Measurements from ENCODE around the gene GLRA3.
"Not testable (repeated sequence)": the region's sequence is repeated elsewhere in the genome, so short reads cannot be mapped to it uniquely, and the experiment has no call there.

Gene GLRA3

DNA sequence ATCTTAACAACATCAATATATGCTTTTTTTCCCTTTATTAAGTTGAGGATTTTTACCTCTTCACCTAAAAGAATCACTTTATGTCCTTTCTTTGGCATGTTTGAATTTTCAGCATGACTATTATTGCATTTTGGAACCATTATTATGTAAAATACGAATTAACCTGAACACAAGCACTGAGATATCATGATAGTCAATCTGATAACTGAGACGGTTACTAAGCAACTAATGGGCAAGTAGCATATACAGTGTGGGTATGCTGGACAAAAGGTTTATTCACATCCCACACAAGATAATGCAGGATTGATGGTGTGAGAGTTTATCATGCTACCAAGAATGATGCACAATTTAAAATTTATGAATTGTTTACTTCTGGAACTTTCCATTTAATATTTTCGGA lies 24.6 kb upstream of the GLRA3 start:
- no peak for TF ChIP-seq POLR2A (IDR thresholded peaks at IDR 0.05; ENCODE audit: low read depth, low read length)
- no peak for FAIRE-seq

DNA sequence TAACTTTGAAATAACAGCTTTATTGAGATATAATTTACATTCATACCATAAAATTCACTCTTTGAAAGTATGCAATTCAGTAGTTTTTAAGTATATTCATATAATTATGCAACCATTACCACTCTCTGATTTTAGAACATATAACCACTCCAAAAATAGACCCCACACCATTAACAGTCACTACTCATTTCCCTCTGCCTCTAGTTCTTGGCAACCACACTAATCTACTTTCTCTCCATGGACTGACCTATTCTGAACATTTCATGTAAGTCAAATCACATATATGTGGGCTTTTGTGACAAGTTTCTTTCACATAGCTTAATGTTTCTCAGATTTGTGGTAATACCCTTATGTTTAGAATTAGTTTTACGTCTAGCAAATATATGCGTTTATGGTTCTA lies 19.5 kb upstream of the GLRA3 start:
- DNase-seq (ENCODE audit: insufficient read length, low spot score) = no peak
- no peak for FAIRE-seq
- no peak for TF ChIP-seq POLR2A (IDR thresholded peaks at IDR 0.05; ENCODE audit: low read depth, low read length)

More for the DNA sequence above, 24.6 kb upstream of the GLRA3 start:
- DNase-seq (ENCODE audit: insufficient read length, low spot score) = no peak

DNA sequence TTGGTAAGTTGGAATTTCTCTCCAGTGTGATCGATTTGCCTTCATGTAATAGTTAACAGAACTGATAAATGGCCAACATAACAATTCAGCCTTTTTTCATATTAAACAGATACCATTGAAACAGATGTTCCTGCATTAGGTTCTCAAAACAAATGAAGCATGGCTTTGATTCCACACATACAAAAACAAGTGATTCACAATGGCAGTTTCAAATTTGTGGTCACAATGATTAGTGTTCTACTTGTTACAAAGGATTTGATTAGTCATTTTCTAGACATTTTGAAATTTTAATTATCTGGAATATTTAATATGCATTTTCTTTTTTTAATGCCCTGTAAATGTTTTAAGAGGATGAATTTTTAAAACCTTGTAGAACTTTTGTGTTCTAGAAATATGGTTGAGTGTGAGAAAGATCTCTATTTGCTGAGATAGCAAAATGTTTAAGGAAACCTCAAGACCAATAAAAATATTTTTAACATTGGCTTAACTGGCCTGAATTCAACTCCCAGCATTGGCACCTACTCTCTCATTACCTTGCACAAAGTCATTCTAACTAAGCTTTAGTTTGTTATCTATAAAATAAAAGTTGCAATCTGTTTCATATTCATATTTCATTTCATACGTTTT lies 18.9 kb upstream of the GLRA3 start:
- DNase-seq (ENCODE audit: insufficient read length, low spot score) = no peak
- no peak for FAIRE-seq
- TF ChIP-seq POLR2A (IDR thresholded peaks at IDR 0.05; ENCODE audit: low read depth, low read length) = no peak

DNA sequence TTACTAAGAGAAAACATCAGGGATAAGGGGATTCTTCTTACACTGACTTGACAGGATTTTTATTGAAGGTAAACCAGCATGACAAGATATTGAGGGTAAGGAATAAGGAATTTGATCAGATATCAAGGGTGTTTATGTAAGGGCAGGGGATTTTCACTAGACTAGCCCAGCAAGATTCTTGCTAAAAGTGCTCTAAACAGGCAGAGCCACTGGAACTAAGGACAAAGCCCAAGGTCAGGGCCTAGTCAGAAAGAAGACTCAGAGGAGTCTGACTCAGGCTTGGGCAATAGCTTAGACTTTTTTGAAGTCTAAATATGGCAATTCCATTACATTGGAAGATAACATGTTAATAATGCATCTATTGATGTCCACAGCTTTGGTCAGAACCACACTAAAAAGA lies 6.5 kb upstream of the GLRA3 start:
- FAIRE-seq = no peak
- DNase-seq (ENCODE audit: insufficient read length, low spot score) = no peak
- TF ChIP-seq POLR2A (IDR thresholded peaks at IDR 0.05; ENCODE audit: low read depth, low read length) = no peak

DNA sequence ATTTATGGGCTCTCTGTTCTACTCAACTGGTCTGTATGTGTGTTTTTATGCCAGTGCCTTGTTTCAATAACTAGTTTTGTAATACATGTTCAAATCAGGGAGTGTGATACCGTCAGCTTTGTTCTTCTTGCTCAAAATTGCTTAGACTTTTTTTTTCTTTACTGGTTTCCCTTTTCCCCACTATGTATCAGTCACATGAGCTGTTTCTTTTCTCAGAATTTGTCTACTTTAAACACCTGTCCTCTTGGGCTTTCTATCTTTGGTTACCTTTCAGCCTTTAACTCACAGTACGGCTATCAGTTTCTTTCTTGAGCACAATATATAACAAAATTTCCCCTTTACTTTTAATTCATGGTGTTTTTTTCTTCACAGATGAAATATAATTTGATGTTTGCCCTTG lies 5.4 kb upstream of the GLRA3 start:
- FAIRE-seq (no peak), DNase-seq (ENCODE audit: insufficient read length, low spot score) (no peak)
- TF ChIP-seq POLR2A (IDR thresholded peaks at IDR 0.05; ENCODE audit: low read depth, low read length) = no peak

DNA sequence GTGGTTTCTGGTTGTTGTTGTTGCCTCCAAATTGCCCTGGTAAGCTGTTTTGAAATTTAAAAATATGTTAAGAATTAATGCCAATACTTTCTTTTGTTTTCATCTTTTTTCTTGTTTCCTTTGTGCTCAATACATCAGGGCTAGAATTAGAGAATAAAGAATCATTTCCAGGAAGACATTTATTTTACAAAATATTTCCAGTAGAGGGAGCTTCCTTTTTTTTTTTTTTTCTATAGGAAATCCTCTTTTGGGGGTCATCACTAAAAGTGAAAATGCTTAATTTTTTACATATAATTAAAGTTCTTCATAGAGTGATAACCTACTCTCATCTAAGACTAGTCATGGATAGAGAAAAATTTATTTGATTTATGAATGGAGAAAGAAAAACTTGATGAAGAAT lies 2.4 kb downstream of the GLRA3 start:
- DNase-seq (ENCODE audit: insufficient read length, low spot score) (no peak), FAIRE-seq (no peak)
- no peak for TF ChIP-seq POLR2A (IDR thresholded peaks at IDR 0.05; ENCODE audit: low read depth, low read length)

DNA sequence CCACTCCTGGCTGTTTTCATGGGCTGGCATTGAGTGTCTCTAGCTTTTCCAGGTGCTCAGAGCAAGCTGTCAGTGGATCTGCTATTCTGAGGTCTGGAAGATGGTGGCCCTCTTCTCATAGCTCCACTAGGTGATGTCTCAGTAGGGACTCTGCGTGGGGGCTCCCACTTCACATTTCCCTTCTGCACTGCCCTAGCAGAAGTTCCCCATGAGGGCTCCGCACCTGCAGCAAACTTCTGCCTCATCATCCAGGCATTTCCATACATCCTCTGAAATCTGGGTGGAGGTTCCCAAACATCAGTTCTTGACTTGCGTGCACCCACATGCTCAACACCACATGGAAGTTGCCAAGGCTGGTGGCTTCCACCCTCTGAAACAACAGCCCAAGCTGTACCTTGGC lies 13.8 kb downstream of the GLRA3 start:
- FAIRE-seq = no peak
- TF ChIP-seq POLR2A (IDR thresholded peaks at IDR 0.05; ENCODE audit: low read depth, low read length) = no peak
- DNase-seq (ENCODE audit: insufficient read length, low spot score) = no peak

DNA sequence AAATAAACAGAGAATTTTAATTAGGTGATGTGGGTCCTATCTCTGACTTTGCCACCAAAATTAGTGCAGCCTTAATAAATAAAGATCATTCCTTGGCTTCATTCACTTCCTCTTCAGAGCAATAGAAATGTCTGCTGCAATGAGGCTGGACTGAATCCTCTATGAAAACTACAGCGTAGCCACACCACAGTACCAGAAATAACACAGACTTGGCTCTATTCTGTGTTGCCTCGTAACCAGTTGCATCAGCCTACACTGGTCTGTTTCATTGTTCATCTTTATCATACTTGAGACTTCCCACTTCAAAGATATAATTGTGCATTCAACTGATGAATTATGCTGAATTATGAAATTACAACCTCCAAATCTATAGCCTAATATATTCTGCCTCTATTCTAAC lies 15.8 kb downstream of the GLRA3 start:
- no peak for TF ChIP-seq POLR2A (IDR thresholded peaks at IDR 0.05; ENCODE audit: low read depth, low read length)
- DNase-seq (ENCODE audit: insufficient read length, low spot score) = no peak
- FAIRE-seq = no peak

DNA sequence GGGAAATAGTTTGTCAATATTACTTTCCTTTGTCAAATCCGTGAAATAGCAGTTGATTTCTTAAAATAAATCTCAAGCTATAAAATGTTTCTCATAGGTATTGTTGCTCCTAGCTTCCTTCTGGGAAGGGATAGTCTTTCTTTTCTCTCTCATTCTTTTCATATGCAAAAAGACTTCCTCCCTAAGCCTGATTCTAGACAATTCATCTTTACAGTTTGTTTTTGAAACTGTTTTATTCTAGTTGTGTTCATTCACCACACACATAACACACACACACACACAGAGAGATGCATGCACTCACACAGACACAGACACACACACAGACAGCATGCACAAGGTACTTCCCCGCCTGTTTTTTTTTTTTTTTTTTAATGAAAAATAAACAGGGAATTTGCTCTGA lies 18.2 kb downstream of the GLRA3 start:
- no peak for TF ChIP-seq POLR2A (IDR thresholded peaks at IDR 0.05; ENCODE audit: low read depth, low read length)
- no peak for FAIRE-seq
- no peak for DNase-seq (ENCODE audit: insufficient read length, low spot score)

DNA sequence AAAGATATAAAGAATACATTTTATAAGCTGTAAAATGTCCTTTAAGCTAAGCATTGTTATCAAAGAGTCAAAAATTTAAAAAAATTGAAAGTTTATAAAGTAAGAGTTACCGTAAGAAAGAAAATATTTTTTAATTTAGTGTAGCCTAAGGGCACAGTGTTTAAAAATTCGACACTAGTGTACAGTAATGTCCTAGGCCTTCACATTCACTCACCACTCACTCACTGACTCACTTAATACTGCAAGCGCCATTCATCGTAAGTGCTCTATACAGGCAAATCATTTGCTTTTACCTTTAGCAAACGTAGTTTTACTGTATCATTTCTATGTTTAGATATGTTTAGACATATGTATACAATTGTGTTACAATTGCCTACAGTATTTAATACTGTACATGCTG lies 20.2 kb downstream of the GLRA3 start:
- DNase-seq (ENCODE audit: insufficient read length, low spot score) = no peak
- TF ChIP-seq POLR2A (IDR thresholded peaks at IDR 0.05; ENCODE audit: low read depth, low read length) = no peak
- no peak for FAIRE-seq

DNA sequence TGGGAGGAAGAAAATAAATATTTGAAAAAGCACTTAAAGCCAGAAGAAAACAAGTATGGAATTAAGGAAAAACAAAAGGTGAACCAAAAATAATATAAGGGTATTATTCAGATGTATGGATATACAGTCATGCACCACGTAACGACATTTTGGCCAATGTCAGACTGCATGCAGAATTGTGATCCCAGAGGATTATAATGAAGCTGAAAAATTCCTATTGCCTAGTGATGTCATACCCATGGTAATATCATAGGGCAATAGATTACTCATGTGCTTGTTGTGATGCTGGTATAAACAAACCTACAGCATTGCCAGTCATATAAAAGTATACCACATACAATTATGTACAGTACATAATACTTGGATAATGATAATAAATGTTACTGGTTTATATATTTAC lies 20.9 kb downstream of the GLRA3 start:
- FAIRE-seq = no peak
- no peak for DNase-seq (ENCODE audit: insufficient read length, low spot score)
- no peak for TF ChIP-seq POLR2A (IDR thresholded peaks at IDR 0.05; ENCODE audit: low read depth, low read length)

DNA sequence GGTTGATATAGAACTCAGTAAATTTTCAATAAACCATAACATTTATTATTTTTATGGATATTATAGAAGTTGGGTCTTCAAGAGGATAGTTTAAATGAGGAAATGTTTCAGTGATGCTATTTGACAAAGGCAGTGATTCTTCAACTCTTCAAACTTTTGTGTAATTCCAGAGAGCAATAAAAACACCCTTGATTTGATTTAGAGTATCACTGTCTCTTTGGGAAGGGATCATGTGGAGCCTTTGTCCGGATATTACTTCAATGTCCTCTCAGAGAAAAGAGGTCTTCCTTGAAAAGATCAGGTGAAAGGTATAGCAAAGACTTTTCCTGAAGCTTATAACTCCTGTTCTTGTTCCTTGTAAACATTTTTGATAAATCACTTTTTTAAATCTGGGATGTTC lies 23.3 kb downstream of the GLRA3 start:
- FAIRE-seq (no peak), DNase-seq (ENCODE audit: insufficient read length, low spot score) (no peak)
- no peak for TF ChIP-seq POLR2A (IDR thresholded peaks at IDR 0.05; ENCODE audit: low read depth, low read length)

DNA sequence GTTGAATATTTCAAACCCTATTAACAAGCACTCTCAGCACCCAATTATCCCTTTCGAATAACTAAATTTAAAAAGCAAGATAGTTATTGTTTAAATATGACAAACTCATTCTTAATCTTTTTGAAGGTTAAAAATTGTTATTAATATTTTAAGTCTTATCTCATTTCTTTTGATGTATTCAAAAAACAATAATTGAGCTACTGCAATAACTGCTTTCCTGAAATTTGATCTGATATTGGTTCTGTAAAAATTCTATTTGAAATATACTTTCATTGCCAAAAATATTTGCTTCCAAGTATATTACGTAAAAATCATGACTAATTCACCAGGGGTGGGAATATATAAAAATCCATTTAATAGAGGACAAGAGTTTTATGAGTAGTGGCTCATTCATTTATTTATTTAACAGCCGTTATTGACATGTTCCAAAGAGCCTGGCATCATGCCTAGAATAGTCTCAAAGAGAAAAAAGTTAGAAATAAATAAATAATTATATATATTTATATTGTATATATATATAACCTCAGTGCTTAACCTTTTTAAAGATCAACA lies 34.4 kb downstream of the GLRA3 start:
- no peak for TF ChIP-seq POLR2A (IDR thresholded peaks at IDR 0.05; ENCODE audit: low read depth, low read length)
- no peak for DNase-seq (ENCODE audit: insufficient read length, low spot score)
- FAIRE-seq = no peak

DNA sequence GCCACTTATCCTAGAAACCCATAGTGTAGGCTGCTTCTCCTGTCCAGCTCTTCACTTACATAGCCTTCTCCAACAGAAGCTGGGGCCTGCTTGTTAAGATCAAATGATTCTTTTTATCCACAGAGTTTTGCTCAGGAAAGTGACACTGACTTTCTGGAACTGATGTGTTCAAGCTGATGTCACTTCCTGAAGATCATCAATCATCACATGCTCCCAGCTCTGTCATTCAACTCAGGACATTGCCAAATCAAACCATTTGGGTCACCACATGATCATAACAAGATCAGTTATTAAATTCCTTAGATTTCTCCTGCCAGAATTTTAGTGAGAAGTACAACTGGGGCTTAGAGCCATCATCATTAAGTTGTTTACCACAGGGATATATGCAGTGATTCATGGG lies 39.4 kb downstream of the GLRA3 start:
- no peak for TF ChIP-seq POLR2A (IDR thresholded peaks at IDR 0.05; ENCODE audit: low read depth, low read length)
- FAIRE-seq (no peak), DNase-seq (ENCODE audit: insufficient read length, low spot score) (no peak)

DNA sequence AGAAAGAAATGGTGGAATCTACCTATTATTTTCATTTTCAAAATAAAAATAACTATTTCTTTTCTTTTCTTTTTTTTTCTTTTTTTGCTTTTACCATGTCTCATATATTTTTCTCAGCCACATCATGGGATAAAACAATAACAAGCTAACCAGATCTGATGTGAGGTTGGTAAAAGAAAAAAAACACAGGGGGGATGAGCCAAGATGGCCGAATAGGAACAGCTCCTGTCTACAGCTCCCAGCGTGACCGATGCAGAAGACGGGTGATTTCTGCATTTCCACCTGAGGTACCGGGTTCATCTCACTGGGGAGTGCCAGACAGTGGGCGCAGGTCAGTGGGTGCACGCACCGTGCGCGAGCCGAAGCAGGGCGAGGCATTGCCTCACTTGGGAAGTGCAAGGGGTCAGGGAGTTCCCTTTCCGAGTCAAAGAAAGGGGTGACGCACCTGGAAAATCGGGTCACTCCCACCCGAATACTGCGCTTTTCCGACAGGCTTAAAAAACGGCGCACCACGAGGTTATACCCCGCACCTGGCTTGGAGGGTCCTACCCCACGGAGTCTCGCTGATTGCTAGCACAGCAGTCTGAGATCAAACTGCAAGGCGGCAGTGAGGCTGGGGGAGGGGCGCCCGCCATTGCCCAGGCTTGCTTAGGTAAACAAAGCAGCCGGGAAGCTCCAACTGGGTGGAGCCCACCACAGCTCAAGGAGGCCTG lies 50.6 kb downstream of the GLRA3 start:
- not testable (repeated sequence) for DNase-seq (ENCODE audit: insufficient read length, low spot score); FAIRE-seq
